Activated naive CD8-positive, alpha-beta T cell treated with anti-CD3 and anti-CD28 coated beads, Interleukin-2, amount 10 ng/mL, durations not matched to agents 7 days and 5 days (primary cell): Measurements from ENCODE around the gene MIA3. TPM values are rescaled to one million over a fixed set of nuclear protein-coding genes. Genes with fewer than 3 reads are reported as not detected.
A peak's percentile ranks its signal among the peaks of the same experiment; 100 is the strongest.
"Not testable (repeated sequence)": the region's sequence is repeated elsewhere in the genome, so short reads cannot be mapped to it uniquely, and the experiment has no call there.

Experiments used
- ATAC-seq: fragments of 150-1000 bp; cut with Tn5 transposase; one replicate; pipeline ENCODE4 v1.10.0; 2021; ENCODE audit warnings: low read depth, moderate library complexity
- POLR2A ChIA-PET: fragments of 350-600 bp; sonication (Branson Sonifier 250); formaldehyde crosslinking; loops from one replicate; lab custom pipeline; 2021; ENCODE audit warnings: antibody characterized with exemption; lab: Charles Lee
- DNase-seq: peaks from one replicate; pipeline ENCODE4 v3.0.0; 2021
- H3K27ac Mint-ChIP-seq: one replicate; pipeline ENCODE4 v1.8.0; 2022; ENCODE audit warnings: mild to moderate bottlenecking, mixed read lengths
- H3K27me3 Mint-ChIP-seq: one replicate; pipeline ENCODE4 v1.8.0; 2022; ENCODE audit warnings: mild to moderate bottlenecking, moderate library complexity, mixed read lengths
- H3K36me3 Mint-ChIP-seq: one replicate; pipeline ENCODE4 v1.8.0; 2021; ENCODE audit warnings: mild to moderate bottlenecking, mixed read lengths
- H3K4me1 Mint-ChIP-seq: one replicate; pipeline ENCODE4 v1.8.0; 2021; ENCODE audit warnings: mixed read lengths
- H3K4me3 Mint-ChIP-seq: one replicate; pipeline ENCODE4 v1.8.0; 2022; ENCODE audit warnings: mild to moderate bottlenecking, moderate library complexity, mixed read lengths
- H3K9me3 Mint-ChIP-seq: one replicate; pipeline ENCODE4 v1.8.0; 2021; ENCODE audit warnings: mixed read lengths
- total RNA-seq, 2 experiments: library from RNA; stranded (reverse); gene quantifications; one replicate each; pipeline ENCODE4 v1.2.3, GENCODE V29; 2021

MIA3 gene
- total RNA-seq, 2 experiments from 2014 or later: 80.7 to 82.3 TPM

DNA sequence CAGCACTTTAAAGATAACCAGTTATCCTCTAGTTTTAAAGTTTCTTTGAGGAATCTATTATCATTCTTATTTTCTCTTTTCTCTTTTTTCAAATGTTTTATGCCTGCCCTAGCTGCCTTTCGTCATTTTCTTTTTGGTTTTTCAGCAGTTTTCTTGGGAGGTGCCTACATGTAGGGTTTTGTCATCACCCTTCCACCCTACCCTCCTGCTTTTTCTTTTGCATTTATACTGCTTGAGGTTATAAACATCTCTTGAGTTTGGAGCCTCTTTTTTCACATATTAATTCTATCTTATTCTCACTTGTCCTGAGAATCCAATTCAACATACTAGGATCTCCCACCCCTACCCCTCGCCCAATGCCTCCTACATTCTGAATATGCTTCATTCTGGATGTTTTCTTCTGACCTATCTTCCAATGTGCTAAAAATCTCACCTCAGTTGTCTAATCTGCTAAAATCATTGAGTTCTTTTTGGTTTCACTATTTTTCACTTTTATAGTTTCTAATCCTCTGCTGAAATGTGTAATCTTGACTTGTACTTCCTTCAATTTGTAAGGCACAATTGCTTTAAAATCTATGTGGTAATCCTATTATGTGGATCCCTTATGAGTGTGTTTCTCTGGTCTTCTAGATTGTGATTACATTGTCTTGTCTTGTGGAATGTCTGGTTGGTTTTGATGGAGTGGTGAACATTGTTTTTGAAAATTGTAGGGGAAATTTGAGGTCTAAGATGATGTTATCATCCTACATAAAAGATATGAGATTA is 38.7 kb downstream of the MIA3 start:
- POLR2A ChIA-PET: interaction anchor here (2.9 kb wide), 1 partner anchor 54 kb away, joined by 18 read pairs; no protein-coding TSS in a partner anchor
- Mint-ChIP-seq H3K27ac (peak overlapping the region; percentile 93), H3K36me3 (peaks cover 77% of the 10 kb centered on the region), H3K9me3 (peaks cover 2% of the 10 kb centered on the region), H3K27me3 (no peaks in the 10 kb centered on the region), H3K4me1 (peaks cover 61% of the 10 kb centered on the region), H3K4me3 (peak overlapping the region; percentile 29)
- DNase-seq (no peak), ATAC-seq (no peak)

- DNase-seq (no peak), ATAC-seq (no peak)
- Mint-ChIP-seq H3K9me3 (peaks cover 2% of the 10 kb centered on the region), H3K27me3 (no peaks in the 10 kb centered on the region), H3K4me1 (peaks cover 56% of the 10 kb centered on the region), H3K4me3 (no peak overlapping the region), H3K36me3 (peaks cover 72% of the 10 kb centered on the region), H3K27ac (no peak overlapping the region)
- POLR2A ChIA-PET: no interaction called here
These were observed 40.0 kb downstream of the MIA3 start for GRCh38 chr1:222657899-222658298.

- DNase-seq (no peak), ATAC-seq (no peak)
- no peaks in the 10 kb centered on the region for H3K27me3 Mint-ChIP-seq
- peaks cover 32% of the 10 kb centered on the region for H3K36me3 Mint-ChIP-seq
- peaks cover 12% of the 10 kb centered on the region for H3K4me1 Mint-ChIP-seq
- POLR2A ChIA-PET: interaction anchor here (1.2 kb wide), 1 partner anchor 14 kb away, joined by 3 read pairs; no protein-coding TSS in a partner anchor
- no peak overlapping the region for H3K27ac Mint-ChIP-seq
- no peaks in the 10 kb centered on the region for H3K9me3 Mint-ChIP-seq
- no peak overlapping the region for H3K4me3 Mint-ChIP-seq
These were observed 45.6 kb downstream of the MIA3 start for GRCh38 chr1:222663431-222663934.

DNA sequence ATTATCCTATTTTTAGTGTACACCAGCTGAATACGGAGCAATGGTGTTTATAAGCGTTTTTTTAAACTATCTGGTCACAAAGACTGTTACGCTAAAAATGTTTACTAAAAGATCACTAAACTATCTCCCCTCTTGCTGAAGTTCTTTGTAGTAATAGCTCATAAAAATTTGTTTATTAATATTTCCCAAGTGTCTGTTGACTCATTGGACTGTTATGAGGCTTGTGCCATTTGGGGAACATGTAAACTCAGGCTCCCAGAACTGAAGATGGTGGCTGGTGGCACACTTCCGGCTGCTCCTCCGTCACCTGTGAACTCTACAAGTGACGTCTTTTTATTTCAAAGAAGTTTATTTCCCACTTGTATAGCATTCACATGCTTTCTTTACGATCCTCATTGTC is 48.1 kb downstream of the MIA3 start:
- H3K9me3 Mint-ChIP-seq: no peaks in the 10 kb centered on the region
- no peak overlapping the region for H3K4me3 Mint-ChIP-seq
- peaks cover 20% of the 10 kb centered on the region for H3K4me1 Mint-ChIP-seq
- H3K27me3 Mint-ChIP-seq: no peaks in the 10 kb centered on the region
- no peak overlapping the region for H3K27ac Mint-ChIP-seq
- no peak for DNase-seq
- peaks cover 23% of the 10 kb centered on the region for H3K36me3 Mint-ChIP-seq
- ATAC-seq: no peak
- POLR2A ChIA-PET: no interaction called here

GRCh38 chr1:222668184-222668583 is 50.3 kb downstream of the MIA3 start:
- H3K9me3 Mint-ChIP-seq, H3K27ac Mint-ChIP-seq, POLR2A ChIA-PET, DNase-seq, H3K4me3 Mint-ChIP-seq, H3K27me3 Mint-ChIP-seq, ATAC-seq: not testable (repeated sequence)
- Mint-ChIP-seq H3K36me3 (peaks cover 23% of the 10 kb centered on the region), H3K4me1 (peaks cover 15% of the 10 kb centered on the region)

- H3K27ac Mint-ChIP-seq, DNase-seq, ATAC-seq, H3K4me3 Mint-ChIP-seq, H3K9me3 Mint-ChIP-seq, POLR2A ChIA-PET, H3K27me3 Mint-ChIP-seq: not testable (repeated sequence)
- Mint-ChIP-seq H3K36me3 (peaks cover 27% of the 10 kb centered on the region), H3K4me1 (peaks cover 15% of the 10 kb centered on the region)
These were observed 51.2 kb downstream of the MIA3 start for GRCh38 chr1:222669107-222669506.

DNA sequence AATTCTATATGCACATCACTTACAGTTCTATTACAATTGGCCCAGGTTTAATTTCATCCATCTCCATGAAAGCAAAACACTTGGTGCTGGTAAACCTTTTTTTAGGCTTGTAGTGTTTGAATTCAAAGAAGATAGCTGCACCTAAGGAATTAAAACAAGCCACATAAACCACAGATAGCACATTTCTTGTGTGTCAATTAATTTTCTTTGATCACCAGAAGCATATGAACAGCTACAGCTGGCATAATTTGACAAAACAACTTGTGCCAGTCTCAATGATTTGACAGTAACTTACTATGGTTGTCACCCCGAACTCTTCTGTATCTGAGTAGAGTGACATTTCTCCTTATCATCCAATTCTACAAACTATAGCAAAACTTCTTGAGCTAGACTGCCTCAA is 52.2 kb downstream of the MIA3 start:
- POLR2A ChIA-PET: no interaction called here
- Mint-ChIP-seq H3K9me3 (no peaks in the 10 kb centered on the region), H3K36me3 (peaks cover 33% of the 10 kb centered on the region), H3K27ac (peak overlapping the region; percentile 65), H3K4me3 (no peak overlapping the region), H3K27me3 (no peaks in the 10 kb centered on the region), H3K4me1 (peaks cover 15% of the 10 kb centered on the region)
- ATAC-seq (no peak), DNase-seq (no peak)

DNA sequence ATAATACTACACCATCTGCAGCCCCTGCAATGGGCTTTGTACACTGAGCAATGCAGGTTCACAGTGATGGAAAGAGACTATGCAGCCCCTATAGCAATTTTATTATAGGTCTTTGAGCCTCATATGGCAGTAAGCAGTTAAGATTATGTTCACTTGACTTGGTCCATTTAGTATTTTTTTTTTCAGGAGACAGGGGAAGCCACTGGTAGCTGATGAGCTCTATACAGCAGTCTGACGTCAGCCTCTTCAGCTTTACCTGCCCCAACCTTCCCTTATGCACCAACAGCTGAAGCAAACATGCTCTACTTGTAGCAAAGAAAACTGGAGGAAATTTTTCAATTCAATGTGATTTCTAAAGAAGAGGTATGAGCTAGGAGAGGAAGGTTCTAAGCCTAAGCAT is 62.2 kb downstream of the MIA3 start:
- peaks cover 3% of the 10 kb centered on the region for H3K4me1 Mint-ChIP-seq
- H3K36me3 Mint-ChIP-seq: peaks cover 9% of the 10 kb centered on the region
- DNase-seq (no peak), ATAC-seq (no peak)
- no peaks in the 10 kb centered on the region for H3K9me3 Mint-ChIP-seq
- H3K27ac Mint-ChIP-seq: no peak overlapping the region
- POLR2A ChIA-PET: no interaction called here
- no peak overlapping the region for H3K4me3 Mint-ChIP-seq
- H3K27me3 Mint-ChIP-seq: no peaks in the 10 kb centered on the region

DNA sequence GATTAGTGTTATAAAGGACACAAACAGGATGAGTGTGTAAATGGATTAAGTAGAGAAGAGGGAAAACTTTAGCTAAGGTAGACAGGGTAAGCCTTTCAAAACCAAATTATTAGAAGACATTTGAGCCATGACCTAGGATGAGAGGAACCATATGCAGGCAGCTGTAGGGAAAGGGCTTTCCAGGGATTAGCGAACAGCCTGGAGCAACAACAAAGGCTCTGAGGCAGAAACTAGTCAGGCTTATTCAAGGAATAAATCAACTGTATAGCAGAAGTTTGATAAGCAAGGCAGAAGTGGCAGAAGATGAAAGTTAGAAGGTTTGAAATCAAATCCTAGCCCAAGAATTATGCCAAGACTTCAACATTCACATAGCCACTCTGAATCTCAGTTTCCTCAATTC is 73.1 kb downstream of the MIA3 start:
- H3K4me1 Mint-ChIP-seq: peaks cover 4% of the 10 kb centered on the region
- no peak overlapping the region for H3K27ac Mint-ChIP-seq
- H3K36me3 Mint-ChIP-seq: peaks cover 18% of the 10 kb centered on the region
- no peak overlapping the region for H3K4me3 Mint-ChIP-seq
- DNase-seq (no peak), ATAC-seq (no peak)
- H3K9me3 Mint-ChIP-seq: no peaks in the 10 kb centered on the region
- H3K27me3 Mint-ChIP-seq: no peaks in the 10 kb centered on the region
- POLR2A ChIA-PET: no interaction called here

DNA sequence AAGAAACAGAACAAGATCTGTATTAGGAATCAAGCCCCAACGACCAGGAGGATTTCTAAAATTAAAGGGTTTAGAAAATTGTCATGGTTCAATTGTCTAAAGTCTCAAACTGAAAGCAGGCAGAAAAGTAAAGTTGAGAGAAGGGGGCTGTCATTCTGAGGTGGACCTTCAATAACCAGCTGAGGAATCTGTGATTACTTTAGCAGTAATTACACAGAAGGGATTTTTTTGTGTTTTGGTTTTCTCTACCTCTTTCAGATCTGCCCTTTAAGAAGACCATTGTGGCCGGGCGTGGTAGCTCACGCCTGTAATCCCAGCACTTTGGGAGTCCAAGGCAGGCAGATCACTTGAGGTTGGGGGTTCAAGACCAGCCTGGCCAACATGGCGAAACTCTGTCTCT is 77.0 kb downstream of the MIA3 start:
- Mint-ChIP-seq H3K36me3 (peaks cover 13% of the 10 kb centered on the region), H3K9me3 (no peaks in the 10 kb centered on the region), H3K27ac (no peak overlapping the region), H3K27me3 (no peaks in the 10 kb centered on the region), H3K4me1 (peaks cover 4% of the 10 kb centered on the region), H3K4me3 (no peak overlapping the region)
- DNase-seq (no peak), ATAC-seq (no peak)
- POLR2A ChIA-PET: no interaction called here

- Mint-ChIP-seq H3K4me1 (peaks cover 4% of the 10 kb centered on the region), H3K27me3 (no peaks in the 10 kb centered on the region), H3K36me3 (peaks cover 17% of the 10 kb centered on the region), H3K9me3 (no peaks in the 10 kb centered on the region), H3K27ac (no peak overlapping the region), H3K4me3 (no peak overlapping the region)
- DNase-seq (no peak), ATAC-seq (no peak)
- POLR2A ChIA-PET: no interaction called here
These were observed 78.8 kb downstream of the MIA3 start for GRCh38 chr1:222696741-222697140.

GRCh38 chr1:222697203-222697602 is 79.3 kb downstream of the MIA3 start:
- H3K4me1 Mint-ChIP-seq: peaks cover 4% of the 10 kb centered on the region
- no peak for ATAC-seq
- H3K9me3 Mint-ChIP-seq: no peaks in the 10 kb centered on the region
- POLR2A ChIA-PET: no interaction called here
- H3K27ac Mint-ChIP-seq: no peak overlapping the region
- no peak overlapping the region for H3K4me3 Mint-ChIP-seq
- no peak for DNase-seq
- no peaks in the 10 kb centered on the region for H3K27me3 Mint-ChIP-seq
- H3K36me3 Mint-ChIP-seq: peaks cover 17% of the 10 kb centered on the region

DNA sequence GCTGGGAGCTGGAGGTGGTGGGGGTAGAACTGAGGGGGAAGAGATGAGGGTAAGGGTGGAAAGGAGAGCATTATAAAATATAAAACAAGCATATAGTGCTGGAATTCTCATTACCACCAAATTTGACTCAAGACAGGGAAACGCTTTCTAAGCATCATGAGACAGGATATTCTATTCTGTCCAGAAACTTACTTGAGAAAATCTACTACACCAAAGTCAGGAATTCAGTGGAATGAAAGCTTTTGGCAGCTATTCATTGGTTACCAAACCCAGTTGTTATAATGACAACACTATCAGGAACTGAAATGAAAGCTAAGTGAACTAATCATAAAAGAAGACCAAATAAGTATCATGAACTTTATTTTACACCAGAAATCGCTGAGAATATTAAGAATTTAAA is 79.9 kb downstream of the MIA3 start:
- Mint-ChIP-seq H3K4me1 (peaks cover 2% of the 10 kb centered on the region), H3K27me3 (no peaks in the 10 kb centered on the region), H3K36me3 (peaks cover 19% of the 10 kb centered on the region), H3K27ac (no peak overlapping the region), H3K9me3 (no peaks in the 10 kb centered on the region), H3K4me3 (no peak overlapping the region)
- ATAC-seq (no peak), DNase-seq (no peak)
- POLR2A ChIA-PET: interaction anchor here (1.1 kb wide), 1 partner anchor 13 kb away, joined by 3 read pairs; no protein-coding TSS in a partner anchor

- Mint-ChIP-seq H3K36me3 (peaks cover 42% of the 10 kb centered on the region), H3K9me3 (peaks cover 2% of the 10 kb centered on the region), H3K27me3 (no peaks in the 10 kb centered on the region), H3K4me3 (no peak overlapping the region), H3K4me1 (peaks cover 17% of the 10 kb centered on the region), H3K27ac (no peak overlapping the region)
- POLR2A ChIA-PET: interaction anchor here (1.3 kb wide), 1 partner anchor 11 kb away, joined by 3 read pairs; no protein-coding TSS in a partner anchor
- ATAC-seq (no peak), DNase-seq (no peak)
These were observed 84.3 kb downstream of the MIA3 start for GRCh38 chr1:222702210-222702609.
